HCT116 (cell line): ENCODE data around the gene EMP1. TPM values are rescaled to one million over a fixed set of nuclear protein-coding genes. Genes with fewer than 3 reads are reported as not detected.
A peak's percentile ranks its signal among the peaks of the same experiment; 100 is the strongest.

ENCODE experiments used
- ATAC-seq: fragments of 200-7000 bp; cut with Tn5 transposase; 2 replicates; pipeline ENCODE4 v1.9.1; 2020; ENCODE audit warnings: mild to moderate bottlenecking, moderate library complexity
- BruUV-seq: library from RNA; stranded (reverse); fragments of 400-500 nt; replicated peaks from 2 replicates; lab custom pipeline; 2021; lab: Mats Ljungman, UMichigan
- CTCF ChIA-PET: fragments of 300-600 bp; sonication (Branson Sonifier 250); formaldehyde crosslinking; loops from one replicate; lab custom pipeline; 2021; ENCODE audit warnings: antibody characterized with exemption; lab: Charles Lee
- POLR2A ChIA-PET: fragments of 300-600, 350-600 bp; sonication (Branson Sonifier 250); formaldehyde crosslinking; loops from one replicate; lab custom pipeline; 2021; ENCODE audit warnings: antibody characterized with exemption; lab: Charles Lee
- RAD21 ChIA-PET, 2 experiments: fragments of 300-600 bp; sonication (Branson Sonifier 250); formaldehyde crosslinking; loops; one replicate each; lab custom pipeline; 2023; ENCODE audit warnings: low total read pairs in 2 of 2; ENCODE audit not compliant: uncharacterized antibody in 2 of 2, unreplicated experiment in 2 of 2, low non-redundant PET in 1 of 2; lab: Charles Lee
- DNase-seq: peaks from one replicate; pipeline ENCODE4 v3.0.0-alpha.2; 2010; ENCODE audit warnings: low read depth, low spot score
- H2AFZ ChIP-seq: fragments of 200-600 bp; shearing (Covaris generic), sonication (generic); 2 replicates; pipeline ENCODE4 v1.6.1; 2017; ENCODE audit warnings: low read depth, mixed run types, mixed read lengths, antibody characterized with exemption, low read length; ENCODE audit not compliant: poor library complexity, severe bottlenecking
- H3K27ac ChIP-seq: 2 replicates; pipeline ENCODE4 v1.5.1; 2012; ENCODE audit warnings: low read depth, low read length
- H3K27me3 ChIP-seq: fragments of 200-600 bp; sonication (generic); 2 replicates; pipeline ENCODE4 v1.6.1; 2016; ENCODE audit warnings: mixed run types, low read length, mixed read lengths; ENCODE audit not compliant: insufficient read depth
- H3K36me3 ChIP-seq, 2 experiments: fragments of 200-500 bp in 1 of 2; fragments of 200-600 bp in 1 of 2; sonication (Bioruptor generic) in 1 of 2; sonication (generic) in 1 of 2; 2 replicates each; pipeline versions ENCODE4 v1.5.1 to v1.6.1; 2014 to 2016; ENCODE audit warnings: low read length in 2 of 2, inconsistent platforms in 1 of 2, mixed read lengths in 1 of 2, mixed run types in 1 of 2; ENCODE audit not compliant: insufficient read depth in 2 of 2, control insufficient read depth in 1 of 2
- H3K4me1 ChIP-seq, 2 experiments: fragments of 200-600 bp in 1 of 2; sonication (generic) in 1 of 2; 2 replicates each; pipeline versions ENCODE4 v1.5.1 to v1.6.1; 2012 to 2017; ENCODE audit warnings: low read length in 2 of 2, inconsistent platforms in 1 of 2, mild to moderate bottlenecking in 1 of 2, mixed read lengths in 1 of 2, mixed run types in 1 of 2, moderate library complexity in 1 of 2; ENCODE audit not compliant: insufficient read depth in 2 of 2, control insufficient read depth in 1 of 2
- H3K4me2 ChIP-seq: fragments of 200-600 bp; sonication (generic); 2 replicates; pipeline ENCODE4 v1.6.1; 2017; ENCODE audit warnings: mixed run types, low read length, mixed read lengths
- H3K4me3 ChIP-seq, 2 experiments: fragments of 200-600 bp in 1 of 2; sonication (generic) in 1 of 2; replicated peaks in 1 of 2; 2 replicates each; pipeline ENCODE4 v1.5.1; 2011 to 2016; ENCODE audit warnings: low read length in 2 of 2, control low read depth in 1 of 2, low read depth in 1 of 2, mild to moderate bottlenecking in 1 of 2, mixed read lengths in 1 of 2, mixed run types in 1 of 2
- H3K79me2 ChIP-seq: fragments of 200-600 bp; sonication (generic); 2 replicates; pipeline ENCODE4 v1.6.1; 2017; ENCODE audit warnings: mild to moderate bottlenecking, mixed run types, low read length, moderate library complexity, mixed read lengths; ENCODE audit not compliant: insufficient read depth
- H3K9ac ChIP-seq: fragments of 200-600 bp; sonication (generic); 2 replicates; pipeline ENCODE4 v1.6.1; 2016; ENCODE audit warnings: low read length, mixed read lengths
- H3K9me2 ChIP-seq: fragments of 200-600 bp; sonication (generic), shearing (Covaris generic); 2 replicates; pipeline ENCODE4 v1.6.1; 2017; ENCODE audit warnings: mixed run types, mild to moderate bottlenecking, moderate library complexity; ENCODE audit not compliant: insufficient read depth
- H3K9me3 ChIP-seq, 2 experiments: fragments of 200-500 bp in 1 of 2; fragments of 200-600 bp in 1 of 2; sonication (Bioruptor generic) in 1 of 2; sonication (generic) in 1 of 2; 2 replicates each; pipeline ENCODE4 v1.6.1; 2014 to 2017; ENCODE audit warnings: low read length in 2 of 2, mixed read lengths in 2 of 2, inconsistent platforms in 1 of 2, low read depth in 1 of 2, mild to moderate bottlenecking in 1 of 2, mixed run types in 1 of 2, moderate library complexity in 1 of 2; ENCODE audit not compliant: control insufficient read depth in 1 of 2, insufficient read depth in 1 of 2
- H4K20me1 ChIP-seq: fragments of 200-600 bp; sonication (generic), shearing (Covaris generic); 2 replicates; pipeline ENCODE4 v1.6.1; 2017; ENCODE audit warnings: mixed run types, mild to moderate bottlenecking, moderate library complexity; ENCODE audit not compliant: insufficient read depth
- CBX3 ChIP-seq: IDR thresholded peaks from 2 replicates; pipeline ENCODE4 v1.6.1; 2012; ENCODE audit warnings: low read depth
- EGR1 ChIP-seq: IDR thresholded peaks from 2 replicates; pipeline ENCODE4 v1.6.1; 2012; ENCODE audit warnings: low read depth
- EZH2 ChIP-seq: fragments of 200-600 bp; sonication (generic); IDR thresholded peaks from 2 replicates; pipeline ENCODE4 v1.6.1; 2017; ENCODE audit warnings: antibody characterized with exemption, mixed run types
- EZH2phosphoT487 ChIP-seq: fragments of 200-600 bp; IDR thresholded peaks from 2 replicates; pipeline ENCODE4 v1.6.1; 2018; ENCODE audit warnings: antibody characterized with exemption, borderline replicate concordance
- POLR2AphosphoS5 ChIP-seq: IDR thresholded peaks from 2 replicates; pipeline ENCODE4 v1.6.1; 2011; ENCODE audit warnings: mild to moderate bottlenecking, low read depth, low read length, moderate library complexity
- SIN3A ChIP-seq: IDR thresholded peaks from 2 replicates; pipeline ENCODE4 v1.6.1; 2012; ENCODE audit warnings: low read depth
- SP1 ChIP-seq: IDR thresholded peaks from 2 replicates; pipeline ENCODE4 v1.6.1; 2012; ENCODE audit warnings: low read depth
- YY1 ChIP-seq: IDR thresholded peaks from 2 replicates; pipeline ENCODE4 v1.6.1; 2011; ENCODE audit warnings: low read length, low read depth, moderate library complexity, mild to moderate bottlenecking; ENCODE audit not compliant: insufficient replicate concordance; ENCODE audit errors: extremely low read depth
- ZFX ChIP-seq: fragments of 450-650 bp; IDR thresholded peaks from 2 replicates; pipeline ENCODE4 v1.6.1; 2017
- ZNF274 ChIP-seq: fragments of 200-500 bp; sonication (Bioruptor generic); IDR thresholded peaks from 2 replicates; pipeline ENCODE4 v1.6.1; 2014; ENCODE audit warnings: mild to moderate bottlenecking, low read depth, low read length, inconsistent platforms
- intact Hi-C: fragments of 100-400 bp; cut with micrococcal nuclease; formaldehyde crosslinking; loops from 2 replicates; pipeline ENCODE4 v1.10.0; 2022
- total RNA-seq: library from RNA; stranded (reverse); gene quantifications from one replicate; pipeline ENCODE4 v1.2.1, GENCODE V29; 2021; ENCODE audit not compliant: unreplicated experiment
- TF ChIP-seq, protein P1 (sequence below): IDR thresholded peaks from 2 replicates; pipeline ENCODE4 v1.6.1; 2012; ENCODE audit warnings: low read depth
- TF ChIP-seq, protein P2 (sequence below), 3 experiments: fragments of 200-600 bp in 1 of 3; sonication (generic) in 1 of 3; IDR thresholded peaks in 2 of 3; conservative IDR thresholded peaks in 1 of 3; 2 replicates each; pipeline ENCODE4 v1.5.1; 2012 to 2017; ENCODE audit warnings: low read depth in 2 of 3, low read length in 2 of 3, antibody characterized with exemption in 1 of 3, borderline replicate concordance in 1 of 3, control low read depth in 1 of 3, mild to moderate bottlenecking in 1 of 3, mixed read lengths in 1 of 3, mixed run types in 1 of 3, moderate library complexity in 1 of 3; ENCODE audit not compliant: insufficient read depth in 1 of 3
- TF ChIP-seq, protein P3 (sequence below): IDR thresholded peaks from 2 replicates; pipeline ENCODE4 v1.6.1; 2011; ENCODE audit warnings: mild to moderate bottlenecking, low read length, moderate library complexity; ENCODE audit not compliant: insufficient replicate concordance; ENCODE audit errors: extremely low read depth

The EMP1 gene
- total RNA-seq, 1 experiment from 2014 or later, result 110 TPM

DNA sequence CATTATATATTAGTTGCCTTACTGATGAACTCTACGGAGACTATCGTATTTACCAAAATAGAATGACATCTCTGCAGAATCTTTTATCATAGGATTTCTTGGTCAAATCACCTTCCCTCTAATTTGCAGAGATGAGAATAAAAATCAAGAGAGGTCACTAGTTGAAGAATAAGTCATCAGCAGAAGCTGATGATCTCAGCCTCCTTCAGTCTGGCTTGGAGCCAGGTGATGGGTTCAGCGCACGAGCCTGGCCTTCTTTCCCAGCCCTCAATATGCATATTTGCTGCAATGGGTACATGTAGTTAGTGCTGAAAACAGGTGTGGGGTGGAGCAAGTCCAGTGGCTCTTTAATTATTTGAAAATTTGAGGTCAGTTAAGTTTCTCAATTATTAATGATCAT, 19.2 kb upstream of the EMP1 start:
- peaks cover 50 to 93% of the 10 kb centered on the region in 2 experiments for H3K4me1 ChIP-seq
- ATAC-seq, result no peak

DNA sequence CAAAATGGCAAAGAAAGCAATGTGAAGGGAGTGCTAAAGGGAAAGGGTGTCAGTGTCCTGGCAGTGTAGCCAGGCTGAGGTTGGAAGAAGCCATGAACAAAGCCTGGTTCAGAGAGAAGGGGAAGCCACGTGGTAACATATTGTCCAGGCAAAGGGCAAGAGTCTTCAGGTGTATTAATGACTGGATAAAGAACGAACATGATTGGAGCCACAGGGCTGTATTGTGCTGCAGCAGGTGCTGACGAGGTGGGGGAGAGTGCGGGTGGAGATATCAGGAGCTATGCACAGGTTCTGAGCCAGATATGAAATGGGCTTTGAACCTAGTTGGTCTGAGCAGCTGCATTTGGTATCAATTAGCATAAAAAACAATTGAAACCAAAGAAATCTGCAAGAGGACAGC, 18.6 kb upstream of the EMP1 start:
- RAD21 ChIA-PET, result no interaction called here

More for the DNA sequence above, 19.2 kb upstream of the EMP1 start:
- DNase-seq, result no peak
- ChIA-PET CTCF (interaction anchor here (1.1 kb wide), 1 partner anchor 79 kb away, joined by 3 read pairs; no protein-coding TSS in a partner anchor), POLR2A (no interaction called here)
- no peaks in the 10 kb centered on the region for H3K9me3 ChIP-seq
- intact Hi-C loops, result no loop called here
- H3K27me3 ChIP-seq, result no peaks in the 10 kb centered on the region
- no peaks in the 10 kb centered on the region for H4K20me1 ChIP-seq
- no peak overlapping the region for H3K4me3 ChIP-seq
- BruUV-seq, result no TSS peak
- no peak overlapping the region for H3K27ac ChIP-seq
- no peaks in the 10 kb centered on the region for H3K79me2 ChIP-seq
- TF ChIP-seq SIN3A, result no peak
- no peak for TF ChIP-seq SP1
- TF ChIP-seq EGR1, result no peak
- no peak for TF ChIP-seq EZH2
- TF ChIP-seq POLR2AphosphoS5, result no peak
- TF ChIP-seq, all 23 proteins: peak for 0
- H3K9me2 ChIP-seq, result no peaks in the 10 kb centered on the region
- H3K9ac ChIP-seq, result no peak overlapping the region
- no peak overlapping the region for H2AFZ ChIP-seq
- RAD21 ChIA-PET, result no interaction called here
- H3K4me2 ChIP-seq, result peak overlapping the region; percentile 15
- H3K36me3 ChIP-seq, result no peaks in the 10 kb centered on the region

More for the DNA sequence above, 18.6 kb upstream of the EMP1 start:
- Histone ChIP-seq H3K9ac (no peak overlapping the region), H3K27ac (no peak overlapping the region), H3K4me1 (peaks cover 45 to 93% of the 10 kb centered on the region in 2 experiments), H3K36me3 (no peaks in the 10 kb centered on the region), H3K9me3 (no peaks in the 10 kb centered on the region), H2AFZ (no peak overlapping the region), H3K4me2 (peak overlapping the region; percentile 15; the same call in 1 of the 2 replicates), H3K9me2 (no peaks in the 10 kb centered on the region), H4K20me1 (no peaks in the 10 kb centered on the region), H3K27me3 (no peaks in the 10 kb centered on the region), H3K4me3 (no peak overlapping the region), H3K79me2 (no peaks in the 10 kb centered on the region)
- no TSS peak for BruUV-seq
- intact Hi-C loops, result no loop called here
- DNase-seq (no peak), ATAC-seq (no peak)
- TF ChIP-seq ZFX, result no peak
- TF ChIP-seq, protein P1, sequence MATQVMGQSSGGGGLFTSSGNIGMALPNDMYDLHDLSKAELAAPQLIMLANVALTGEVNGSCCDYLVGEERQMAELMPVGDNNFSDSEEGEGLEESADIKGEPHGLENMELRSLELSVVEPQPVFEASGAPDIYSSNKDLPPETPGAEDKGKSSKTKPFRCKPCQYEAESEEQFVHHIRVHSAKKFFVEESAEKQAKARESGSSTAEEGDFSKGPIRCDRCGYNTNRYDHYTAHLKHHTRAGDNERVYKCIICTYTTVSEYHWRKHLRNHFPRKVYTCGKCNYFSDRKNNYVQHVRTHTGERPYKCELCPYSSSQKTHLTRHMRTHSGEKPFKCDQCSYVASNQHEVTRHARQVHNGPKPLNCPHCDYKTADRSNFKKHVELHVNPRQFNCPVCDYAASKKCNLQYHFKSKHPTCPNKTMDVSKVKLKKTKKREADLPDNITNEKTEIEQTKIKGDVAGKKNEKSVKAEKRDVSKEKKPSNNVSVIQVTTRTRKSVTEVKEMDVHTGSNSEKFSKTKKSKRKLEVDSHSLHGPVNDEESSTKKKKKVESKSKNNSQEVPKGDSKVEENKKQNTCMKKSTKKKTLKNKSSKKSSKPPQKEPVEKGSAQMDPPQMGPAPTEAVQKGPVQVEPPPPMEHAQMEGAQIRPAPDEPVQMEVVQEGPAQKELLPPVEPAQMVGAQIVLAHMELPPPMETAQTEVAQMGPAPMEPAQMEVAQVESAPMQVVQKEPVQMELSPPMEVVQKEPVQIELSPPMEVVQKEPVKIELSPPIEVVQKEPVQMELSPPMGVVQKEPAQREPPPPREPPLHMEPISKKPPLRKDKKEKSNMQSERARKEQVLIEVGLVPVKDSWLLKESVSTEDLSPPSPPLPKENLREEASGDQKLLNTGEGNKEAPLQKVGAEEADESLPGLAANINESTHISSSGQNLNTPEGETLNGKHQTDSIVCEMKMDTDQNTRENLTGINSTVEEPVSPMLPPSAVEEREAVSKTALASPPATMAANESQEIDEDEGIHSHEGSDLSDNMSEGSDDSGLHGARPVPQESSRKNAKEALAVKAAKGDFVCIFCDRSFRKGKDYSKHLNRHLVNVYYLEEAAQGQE, result no peak
- TF ChIP-seq, protein P2, sequence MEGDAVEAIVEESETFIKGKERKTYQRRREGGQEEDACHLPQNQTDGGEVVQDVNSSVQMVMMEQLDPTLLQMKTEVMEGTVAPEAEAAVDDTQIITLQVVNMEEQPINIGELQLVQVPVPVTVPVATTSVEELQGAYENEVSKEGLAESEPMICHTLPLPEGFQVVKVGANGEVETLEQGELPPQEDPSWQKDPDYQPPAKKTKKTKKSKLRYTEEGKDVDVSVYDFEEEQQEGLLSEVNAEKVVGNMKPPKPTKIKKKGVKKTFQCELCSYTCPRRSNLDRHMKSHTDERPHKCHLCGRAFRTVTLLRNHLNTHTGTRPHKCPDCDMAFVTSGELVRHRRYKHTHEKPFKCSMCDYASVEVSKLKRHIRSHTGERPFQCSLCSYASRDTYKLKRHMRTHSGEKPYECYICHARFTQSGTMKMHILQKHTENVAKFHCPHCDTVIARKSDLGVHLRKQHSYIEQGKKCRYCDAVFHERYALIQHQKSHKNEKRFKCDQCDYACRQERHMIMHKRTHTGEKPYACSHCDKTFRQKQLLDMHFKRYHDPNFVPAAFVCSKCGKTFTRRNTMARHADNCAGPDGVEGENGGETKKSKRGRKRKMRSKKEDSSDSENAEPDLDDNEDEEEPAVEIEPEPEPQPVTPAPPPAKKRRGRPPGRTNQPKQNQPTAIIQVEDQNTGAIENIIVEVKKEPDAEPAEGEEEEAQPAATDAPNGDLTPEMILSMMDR (IDR thresholded peaks at IDR 0.05 in 2 of 3, conservative IDR thresholded peaks at IDR 0.05 in 1 of 3; ENCODE audit: borderline replicate concordance in 1 of 3, insufficient read depth in 1 of 3, low read depth in 2 of 3, low read length in 2 of 3), result no peak
- no peak for TF ChIP-seq ZNF274
- TF ChIP-seq, protein P3, sequence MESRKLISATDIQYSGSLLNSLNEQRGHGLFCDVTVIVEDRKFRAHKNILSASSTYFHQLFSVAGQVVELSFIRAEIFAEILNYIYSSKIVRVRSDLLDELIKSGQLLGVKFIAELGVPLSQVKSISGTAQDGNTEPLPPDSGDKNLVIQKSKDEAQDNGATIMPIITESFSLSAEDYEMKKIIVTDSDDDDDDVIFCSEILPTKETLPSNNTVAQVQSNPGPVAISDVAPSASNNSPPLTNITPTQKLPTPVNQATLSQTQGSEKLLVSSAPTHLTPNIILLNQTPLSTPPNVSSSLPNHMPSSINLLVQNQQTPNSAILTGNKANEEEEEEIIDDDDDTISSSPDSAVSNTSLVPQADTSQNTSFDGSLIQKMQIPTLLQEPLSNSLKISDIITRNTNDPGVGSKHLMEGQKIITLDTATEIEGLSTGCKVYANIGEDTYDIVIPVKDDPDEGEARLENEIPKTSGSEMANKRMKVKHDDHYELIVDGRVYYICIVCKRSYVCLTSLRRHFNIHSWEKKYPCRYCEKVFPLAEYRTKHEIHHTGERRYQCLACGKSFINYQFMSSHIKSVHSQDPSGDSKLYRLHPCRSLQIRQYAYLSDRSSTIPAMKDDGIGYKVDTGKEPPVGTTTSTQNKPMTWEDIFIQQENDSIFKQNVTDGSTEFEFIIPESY, result no peak
- no peak for TF ChIP-seq EGR1
- no peak for TF ChIP-seq CBX3
- no peak for TF ChIP-seq EZH2phosphoT487
- no peak for TF ChIP-seq YY1
- ChIA-PET CTCF (interaction anchor here (1.1 kb wide), 1 partner anchor 79 kb away, joined by 3 read pairs; no protein-coding TSS in a partner anchor), POLR2A (interaction anchor here (1.2 to 1.5 kb wide), 2 partner anchors 19 to 76 kb away, joined by 5 to 7 read pairs; partner anchors contain the start of gene EMP1)
